Kidney (tissue), 14 donors: ENCODE measurements around the gene LAPTM5. TPM values are rescaled to one million over a fixed set of nuclear protein-coding genes. Genes with fewer than 3 reads are reported as not detected.

Experiments used
- DNase-seq, 5 donors: peaks; one replicate each; pipeline ENCODE4 v3.0.0-alpha.2; 2013 to 2020
- FAIRE-seq: peaks from 2 replicates; lab custom pipeline; 2012; peaks lifted over from hg19 to GRCh38; lab: Jason Lieb, UNC
- H3K27ac ChIP-seq, 2 donors: one replicate each; pipeline ENCODE4 v1.7.0; 2013; ENCODE audit warnings: low read depth in 2 of 2, low read length in 2 of 2, inconsistent platforms in 1 of 2
- H3K27me3 ChIP-seq: one replicate; pipeline ENCODE4 v1.7.1; 2013; ENCODE audit warnings: low read length, inconsistent platforms; ENCODE audit not compliant: control insufficient read depth, insufficient read depth
- H3K36me3 ChIP-seq, 3 donors: one replicate each; pipeline versions ENCODE4 v1.7.0 to v1.7.1; 2013; ENCODE audit warnings: low read length in 3 of 3, control low read depth in 1 of 3, inconsistent platforms in 1 of 3; ENCODE audit not compliant: insufficient read depth in 3 of 3, control insufficient read depth in 2 of 3
- H3K4me1 ChIP-seq, 3 donors: one replicate each; pipeline versions ENCODE4 v1.7.0 to v1.7.1; 2013; ENCODE audit warnings: low read length in 3 of 3, inconsistent platforms in 1 of 3, low read depth in 1 of 3; ENCODE audit not compliant: control insufficient read depth in 2 of 3, insufficient read depth in 2 of 3
- H3K4me3 ChIP-seq, 3 donors: one replicate each; pipeline versions ENCODE4 v1.7.0 to v1.8.1; 2013; ENCODE audit warnings: low read length in 3 of 3, control low read depth in 1 of 3, inconsistent platforms in 1 of 3
- H3K9ac ChIP-seq, 3 donors: one replicate each; pipeline versions ENCODE4 v1.7.0 to v1.7.1; 2013; ENCODE audit warnings: low read length in 3 of 3, control low read depth in 1 of 3, inconsistent platforms in 1 of 3
- H3K9me3 ChIP-seq, 3 donors: one replicate each; pipeline versions ENCODE4 v1.7.0 to v1.7.1; 2013; ENCODE audit warnings: low read length in 3 of 3, control low read depth in 1 of 3, inconsistent platforms in 1 of 3; ENCODE audit not compliant: control insufficient read depth in 2 of 3, insufficient read depth in 1 of 3
- intact Hi-C: fragments of 100-400 bp; cut with DNase I; formaldehyde crosslinking; loops from one replicate; pipeline ENCODE4 v1.11.1; 2022
- polyA plus RNA-seq: library from polyadenylated mRNA; stranded (reverse); fragments of 350-450 nt; fragmentation: Illumina TruSeq; extraction: RNeasy Lipid Tissue Mini Kit (QIAGEN cat#74804); gene quantifications from one replicate; pipeline ENCODE4 v1.2.3, GENCODE V29; 2014; ENCODE audit warnings: low read depth, low replicate concordance; ENCODE audit not compliant: insufficient read depth
- total RNA-seq: library from RNA; stranded (reverse); fragmentation: NEBNext Ultra II Directional; extraction: Animal tissue kit (Norgen Biotek cat#: 25700); gene quantifications from one replicate; pipeline ENCODE4 v1.2.1, GENCODE V29; 2021
- TF ChIP-seq, protein P1 (sequence below): IDR thresholded peaks from 3 replicates; pipeline ENCODE4 v1.5.1; 2012; ENCODE audit warnings: mild to moderate bottlenecking, moderate library complexity, borderline replicate concordance; ENCODE audit not compliant: insufficient read depth; ENCODE audit errors: extremely low read depth
- donor health status: control.
- donor health status: control.
- donor health status: control.
- donor health status: control.
- donor health status: control.
- donor health status: DM: yes; HTN: yes; CAD: no.
- donor health status: Normal renal cell carcinoma (clear cell type).

The LAPTM5 gene
- total and polyA plus RNA-seq, 2 donors from 2014 or later = 23.5 to 108 TPM

DNA sequence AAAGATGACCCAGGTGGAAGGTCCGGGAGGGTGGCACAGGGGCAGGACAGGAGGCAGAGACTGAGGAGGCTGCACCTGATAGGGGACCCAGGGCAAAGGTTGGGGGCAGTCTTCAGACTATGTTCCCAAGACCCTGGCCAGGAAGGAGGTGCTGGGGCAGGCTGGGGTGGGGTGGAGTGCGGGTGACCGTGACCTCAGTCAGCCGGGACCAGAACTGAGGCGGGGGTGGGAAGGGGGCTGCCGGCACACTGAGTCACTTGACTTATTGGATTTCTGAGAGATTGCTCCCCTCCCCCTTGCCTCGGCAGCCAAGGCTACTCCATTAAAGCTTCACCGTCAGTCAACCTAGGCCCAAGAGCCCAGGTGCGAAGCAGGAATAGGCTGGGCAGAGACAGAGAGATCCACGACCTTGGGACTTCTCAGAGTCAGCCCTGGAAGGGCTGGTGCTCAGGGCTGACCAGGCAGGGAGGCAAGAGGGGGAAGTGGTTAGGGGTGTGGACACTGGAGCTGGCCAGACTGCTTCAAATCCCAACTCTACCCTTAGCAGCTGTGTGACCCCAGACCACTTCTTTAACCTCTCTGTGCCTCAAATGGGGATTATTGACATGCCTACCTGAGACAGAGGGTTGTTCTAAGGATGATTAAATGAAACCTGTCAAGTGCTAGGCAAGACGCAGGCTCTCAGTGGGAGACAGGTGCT is 47.9 kb upstream of the LAPTM5 start:
- Histone ChIP-seq H3K9ac (no peak overlapping the region), H3K36me3 (no peaks in the 10 kb centered on the region), H3K4me1 (peaks cover 0 to 3% (median 0%) of the 10 kb centered on the region in 3 donors), H3K9me3 (no peaks in the 10 kb centered on the region), H3K4me3 (no peak overlapping the region), H3K27ac (no peak overlapping the region), H3K27me3 (no peaks in the 10 kb centered on the region)
- intact Hi-C loops = no loop called here
- no peak for FAIRE-seq
- TF ChIP-seq, protein P1, sequence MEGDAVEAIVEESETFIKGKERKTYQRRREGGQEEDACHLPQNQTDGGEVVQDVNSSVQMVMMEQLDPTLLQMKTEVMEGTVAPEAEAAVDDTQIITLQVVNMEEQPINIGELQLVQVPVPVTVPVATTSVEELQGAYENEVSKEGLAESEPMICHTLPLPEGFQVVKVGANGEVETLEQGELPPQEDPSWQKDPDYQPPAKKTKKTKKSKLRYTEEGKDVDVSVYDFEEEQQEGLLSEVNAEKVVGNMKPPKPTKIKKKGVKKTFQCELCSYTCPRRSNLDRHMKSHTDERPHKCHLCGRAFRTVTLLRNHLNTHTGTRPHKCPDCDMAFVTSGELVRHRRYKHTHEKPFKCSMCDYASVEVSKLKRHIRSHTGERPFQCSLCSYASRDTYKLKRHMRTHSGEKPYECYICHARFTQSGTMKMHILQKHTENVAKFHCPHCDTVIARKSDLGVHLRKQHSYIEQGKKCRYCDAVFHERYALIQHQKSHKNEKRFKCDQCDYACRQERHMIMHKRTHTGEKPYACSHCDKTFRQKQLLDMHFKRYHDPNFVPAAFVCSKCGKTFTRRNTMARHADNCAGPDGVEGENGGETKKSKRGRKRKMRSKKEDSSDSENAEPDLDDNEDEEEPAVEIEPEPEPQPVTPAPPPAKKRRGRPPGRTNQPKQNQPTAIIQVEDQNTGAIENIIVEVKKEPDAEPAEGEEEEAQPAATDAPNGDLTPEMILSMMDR = no peak
- DNase-seq = peak in 4 of 5 donors; percentile 29 to 69 (median 44)

DNA sequence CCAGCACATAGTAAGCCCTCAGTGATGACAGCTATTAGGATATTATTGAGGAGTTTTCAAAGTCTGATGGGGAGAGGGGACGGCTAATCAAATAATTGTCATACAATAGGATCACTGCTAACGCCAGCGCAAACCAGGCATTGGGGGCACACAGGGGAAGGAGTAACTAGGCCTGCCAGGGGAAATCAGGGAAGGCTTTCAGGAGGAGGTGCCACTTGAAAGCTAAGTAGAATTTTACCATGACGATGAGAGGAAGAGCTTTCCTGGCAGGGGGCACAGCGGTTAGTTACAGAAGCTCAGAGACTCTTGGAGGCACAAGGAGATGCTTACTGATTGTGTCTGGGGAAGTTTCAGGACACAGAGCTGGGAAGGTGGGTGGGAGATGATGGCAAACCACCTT is 47.2 kb upstream of the LAPTM5 start:
- TF ChIP-seq, protein P1 = no peak
- H3K9me3 ChIP-seq = no peaks in the 10 kb centered on the region
- H3K27me3 ChIP-seq = no peaks in the 10 kb centered on the region
- H3K36me3 ChIP-seq = no peaks in the 10 kb centered on the region
- no peak overlapping the region for H3K4me3 ChIP-seq
- no peak overlapping the region for H3K9ac ChIP-seq
- H3K4me1 ChIP-seq = peaks cover 0 to 3% (median 0%) of the 10 kb centered on the region in 3 donors
- FAIRE-seq (no peak), DNase-seq (peak in 1 of 5 donors; percentile 20)
- no peak overlapping the region for H3K27ac ChIP-seq
- intact Hi-C loops = no loop called here

DNA sequence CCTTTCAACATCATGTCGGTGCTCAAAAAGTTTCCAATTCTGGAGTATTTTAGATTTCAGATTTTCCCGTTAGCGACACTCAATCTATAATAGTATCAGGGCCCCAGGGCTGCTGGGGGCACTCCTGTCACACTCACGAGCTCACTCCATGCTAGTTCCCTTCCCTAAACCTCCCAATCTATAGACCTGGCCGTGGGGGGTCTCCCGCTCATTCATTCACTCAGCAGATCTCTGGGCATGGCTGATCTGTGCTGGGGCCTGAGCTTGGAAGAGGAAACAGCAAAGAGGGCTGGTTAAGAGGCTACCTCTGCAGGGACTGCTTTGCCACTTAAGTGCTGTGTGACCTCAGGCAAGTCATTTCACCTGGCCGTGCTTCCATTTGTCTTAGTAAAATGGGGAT is 46.8 kb upstream of the LAPTM5 start:
- intact Hi-C loops = no loop called here
- DNase-seq = peak in 1 of 5 donors; percentile 45
- H3K27ac ChIP-seq = no peak overlapping the region
- no peaks in the 10 kb centered on the region for H3K9me3 ChIP-seq
- no peak for FAIRE-seq
- TF ChIP-seq, protein P1 = no peak
- no peak overlapping the region for H3K4me3 ChIP-seq
- H3K4me1 ChIP-seq = peaks cover 0 to 3% (median 0%) of the 10 kb centered on the region in 3 donors
- no peaks in the 10 kb centered on the region for H3K36me3 ChIP-seq
- H3K27me3 ChIP-seq = no peaks in the 10 kb centered on the region
- no peak overlapping the region for H3K9ac ChIP-seq
